ENCODE data around the gene TAAR5.

Gene TAAR5

DNA sequence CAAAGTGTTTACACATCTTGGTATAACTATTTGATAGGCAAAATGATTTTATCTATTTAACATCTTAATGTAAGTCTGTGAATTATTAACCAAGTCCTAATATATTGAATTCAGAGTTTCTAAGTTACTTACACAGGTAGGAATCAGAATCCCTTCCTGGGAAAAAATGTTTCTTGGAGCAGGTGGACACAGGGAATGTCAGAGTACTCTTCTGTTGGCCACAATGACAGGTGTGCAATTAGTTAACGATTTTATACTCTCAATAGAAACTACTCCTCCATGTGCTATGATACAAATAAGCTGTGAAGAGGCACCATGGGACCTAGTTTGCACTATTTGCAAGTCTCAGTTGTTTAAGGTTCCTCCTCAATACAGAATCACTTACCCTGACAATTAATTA, 821 bp upstream of the TAAR5 start:
- TF ChIP-seq EGR1 (IDR thresholded peaks at IDR 0.05) (no peak), TCF12 (IDR thresholded peaks at IDR 0.05; ENCODE audit: low read depth) (no peak), ZBTB7A (IDR thresholded peaks at IDR 0.05; ENCODE audit: low read depth) (no peak), NFIC (IDR thresholded peaks at IDR 0.05) (no peak), YY1 (IDR thresholded peaks at IDR 0.05; ENCODE audit: low read depth) (no peak)
- TF ChIP-seq, protein P1, sequence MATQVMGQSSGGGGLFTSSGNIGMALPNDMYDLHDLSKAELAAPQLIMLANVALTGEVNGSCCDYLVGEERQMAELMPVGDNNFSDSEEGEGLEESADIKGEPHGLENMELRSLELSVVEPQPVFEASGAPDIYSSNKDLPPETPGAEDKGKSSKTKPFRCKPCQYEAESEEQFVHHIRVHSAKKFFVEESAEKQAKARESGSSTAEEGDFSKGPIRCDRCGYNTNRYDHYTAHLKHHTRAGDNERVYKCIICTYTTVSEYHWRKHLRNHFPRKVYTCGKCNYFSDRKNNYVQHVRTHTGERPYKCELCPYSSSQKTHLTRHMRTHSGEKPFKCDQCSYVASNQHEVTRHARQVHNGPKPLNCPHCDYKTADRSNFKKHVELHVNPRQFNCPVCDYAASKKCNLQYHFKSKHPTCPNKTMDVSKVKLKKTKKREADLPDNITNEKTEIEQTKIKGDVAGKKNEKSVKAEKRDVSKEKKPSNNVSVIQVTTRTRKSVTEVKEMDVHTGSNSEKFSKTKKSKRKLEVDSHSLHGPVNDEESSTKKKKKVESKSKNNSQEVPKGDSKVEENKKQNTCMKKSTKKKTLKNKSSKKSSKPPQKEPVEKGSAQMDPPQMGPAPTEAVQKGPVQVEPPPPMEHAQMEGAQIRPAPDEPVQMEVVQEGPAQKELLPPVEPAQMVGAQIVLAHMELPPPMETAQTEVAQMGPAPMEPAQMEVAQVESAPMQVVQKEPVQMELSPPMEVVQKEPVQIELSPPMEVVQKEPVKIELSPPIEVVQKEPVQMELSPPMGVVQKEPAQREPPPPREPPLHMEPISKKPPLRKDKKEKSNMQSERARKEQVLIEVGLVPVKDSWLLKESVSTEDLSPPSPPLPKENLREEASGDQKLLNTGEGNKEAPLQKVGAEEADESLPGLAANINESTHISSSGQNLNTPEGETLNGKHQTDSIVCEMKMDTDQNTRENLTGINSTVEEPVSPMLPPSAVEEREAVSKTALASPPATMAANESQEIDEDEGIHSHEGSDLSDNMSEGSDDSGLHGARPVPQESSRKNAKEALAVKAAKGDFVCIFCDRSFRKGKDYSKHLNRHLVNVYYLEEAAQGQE (IDR thresholded peaks at IDR 0.05; ENCODE audit: low read depth), result no peak

DNA sequence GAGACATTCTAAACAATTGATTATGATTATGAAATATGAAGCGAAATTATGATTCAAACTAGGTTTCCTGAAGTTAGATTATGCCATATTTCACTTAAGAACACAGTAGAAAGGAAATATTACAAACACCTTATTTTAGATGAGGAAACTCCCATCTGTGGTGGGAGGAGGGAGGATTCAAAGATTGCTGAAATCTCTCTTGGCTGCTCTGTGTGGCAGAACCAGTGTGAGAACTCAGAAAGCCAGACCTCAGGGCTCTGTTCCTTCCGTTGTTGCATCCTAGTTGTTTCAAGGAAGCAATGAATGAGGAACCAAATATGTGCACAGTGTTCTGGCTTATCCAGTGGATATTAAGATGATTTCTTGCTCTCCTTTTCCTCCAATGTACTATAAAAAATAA, 2.1 kb downstream of the TAAR5 start:
- TF ChIP-seq YY1 (IDR thresholded peaks at IDR 0.05; ENCODE audit: low read depth) (no peak), CEBPB (IDR thresholded peaks at IDR 0.05) (no peak), RAD21 (IDR thresholded peaks at IDR 0.05; ENCODE audit: low read depth) (no peak), EGR1 (IDR thresholded peaks at IDR 0.05) (no peak), ZBTB7A (IDR thresholded peaks at IDR 0.05; ENCODE audit: low read depth) (no peak), TAF1 (IDR thresholded peaks at IDR 0.05; ENCODE audit: low read depth) (no peak), EP300 (IDR thresholded peaks at IDR 0.05; ENCODE audit: borderline replicate concordance) (no peak), NFIC (IDR thresholded peaks at IDR 0.05) (no peak), FOXM1 (IDR thresholded peaks at IDR 0.05; ENCODE audit: borderline replicate concordance, low read depth) (no peak), CREB1 (IDR thresholded peaks at IDR 0.05; ENCODE audit: low read depth) (no peak)
- TF ChIP-seq, protein P2, sequence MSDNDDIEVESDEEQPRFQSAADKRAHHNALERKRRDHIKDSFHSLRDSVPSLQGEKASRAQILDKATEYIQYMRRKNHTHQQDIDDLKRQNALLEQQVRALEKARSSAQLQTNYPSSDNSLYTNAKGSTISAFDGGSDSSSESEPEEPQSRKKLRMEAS (IDR thresholded peaks at IDR 0.05), result no peak
- TF ChIP-seq, protein P1 (IDR thresholded peaks at IDR 0.05; ENCODE audit: low read depth), result no peak
- TF ChIP-seq, protein P3, sequence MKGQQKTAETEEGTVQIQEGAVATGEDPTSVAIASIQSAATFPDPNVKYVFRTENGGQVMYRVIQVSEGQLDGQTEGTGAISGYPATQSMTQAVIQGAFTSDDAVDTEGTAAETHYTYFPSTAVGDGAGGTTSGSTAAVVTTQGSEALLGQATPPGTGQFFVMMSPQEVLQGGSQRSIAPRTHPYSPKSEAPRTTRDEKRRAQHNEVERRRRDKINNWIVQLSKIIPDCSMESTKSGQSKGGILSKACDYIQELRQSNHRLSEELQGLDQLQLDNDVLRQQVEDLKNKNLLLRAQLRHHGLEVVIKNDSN (IDR thresholded peaks at IDR 0.05), result no peak

DNA sequence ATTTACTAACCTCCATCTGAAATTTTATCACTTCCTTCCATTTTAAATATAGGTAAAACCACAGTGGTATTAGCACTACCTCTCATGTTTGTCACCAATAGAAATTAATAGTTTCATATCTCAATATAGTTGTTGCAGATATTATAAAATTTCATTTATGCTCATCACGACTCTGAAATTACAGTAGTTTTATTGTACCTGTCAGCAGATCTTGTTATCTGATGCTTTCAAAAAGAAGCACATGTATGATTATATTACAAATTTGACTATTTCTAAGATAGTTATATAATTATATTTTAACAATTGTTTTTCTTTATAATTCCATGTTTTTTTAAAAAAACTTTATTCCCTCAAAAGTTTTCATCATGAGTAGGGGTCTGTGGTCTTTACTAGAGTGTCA, 4.8 kb downstream of the TAAR5 start:
- TF ChIP-seq EP300 (IDR thresholded peaks at IDR 0.05; ENCODE audit: borderline replicate concordance) (no peak), FOXM1 (IDR thresholded peaks at IDR 0.05; ENCODE audit: borderline replicate concordance, low read depth) (no peak), CREB1 (IDR thresholded peaks at IDR 0.05; ENCODE audit: low read depth) (no peak), CEBPB (IDR thresholded peaks at IDR 0.05) (no peak)

GRCh38 chr6:132571774-132572173, 17.8 kb downstream of the TAAR5 start:
- TF ChIP-seq ZBTB7A (IDR thresholded peaks at IDR 0.05; ENCODE audit: low read depth) (no peak), RAD21 (IDR thresholded peaks at IDR 0.05; ENCODE audit: low read depth) (no peak), CREB1 (IDR thresholded peaks at IDR 0.05; ENCODE audit: low read depth) (no peak), TAF1 (IDR thresholded peaks at IDR 0.05; ENCODE audit: low read depth) (no peak), NFIC (IDR thresholded peaks at IDR 0.05) (no peak), CEBPB (IDR thresholded peaks at IDR 0.05) (no peak), TCF12 (IDR thresholded peaks at IDR 0.05; ENCODE audit: low read depth) (no peak), FOXM1 (IDR thresholded peaks at IDR 0.05; ENCODE audit: borderline replicate concordance, low read depth) (no peak), TEAD4 (IDR thresholded peaks at IDR 0.05) (no peak), EGR1 (IDR thresholded peaks at IDR 0.05) (no peak), YY1 (IDR thresholded peaks at IDR 0.05; ENCODE audit: low read depth) (no peak), EP300 (IDR thresholded peaks at IDR 0.05; ENCODE audit: borderline replicate concordance) (no peak)
- TF ChIP-seq, protein P3 (IDR thresholded peaks at IDR 0.05), result no peak
- TF ChIP-seq, protein P2 (IDR thresholded peaks at IDR 0.05), result no peak
- TF ChIP-seq, protein P1 (IDR thresholded peaks at IDR 0.05; ENCODE audit: low read depth), result no peak

GRCh38 chr6:132570221-132570777, 19.2 kb downstream of the TAAR5 start, which contains the start of gene TAAR6:
Gene TAAR6, plus strand, starts transcription at chr6:132570322. Its CDS starts 0 bp downstream, at chr6:132570322.
- no peak for TF ChIP-seq FOXM1 (IDR thresholded peaks at IDR 0.05; ENCODE audit: borderline replicate concordance, low read depth)
- no peak for TF ChIP-seq RAD21 (IDR thresholded peaks at IDR 0.05; ENCODE audit: low read depth)
- TF ChIP-seq CEBPB (IDR thresholded peaks at IDR 0.05), result no peak
- TF ChIP-seq, protein P3 (IDR thresholded peaks at IDR 0.05), result no peak
- no peak for TF ChIP-seq CREB1 (IDR thresholded peaks at IDR 0.05; ENCODE audit: low read depth)
- TF ChIP-seq ZBTB7A (IDR thresholded peaks at IDR 0.05; ENCODE audit: low read depth), result no peak

All from Ishikawa (cell line).